Fibroblast of lung (primary cell): Measurements from ENCODE around the gene ZC3HAV1. TPM values are rescaled to one million over a fixed set of nuclear protein-coding genes. Genes with fewer than 3 reads are reported as not detected.
"Not testable (repeated sequence)": the region's sequence is repeated elsewhere in the genome, so short reads cannot be mapped to it uniquely, and the experiment has no call there.

ENCODE experiments used
- DNase-seq, 2 donors: peaks; one replicate each; pipeline versions ENCODE4 v3.0.0 to v3.0.0-alpha.2; 2010; ENCODE audit warnings: low read depth in 2 of 2
- H2AFZ ChIP-seq: 2 replicates; pipeline ENCODE4 v1.5.1; 2012; ENCODE audit warnings: low read length, control low read depth, inconsistent platforms
- H3K27ac ChIP-seq: 2 replicates; pipeline ENCODE4 v1.5.1; 2011; ENCODE audit warnings: low read length, control low read depth; ENCODE audit not compliant: insufficient read depth
- H3K27me3 ChIP-seq: 2 replicates; pipeline ENCODE4 v1.5.1; 2011; ENCODE audit warnings: mild to moderate bottlenecking, low read length; ENCODE audit not compliant: control insufficient read depth, insufficient read depth
- H3K36me3 ChIP-seq: 2 replicates; pipeline ENCODE4 v1.5.1; 2011; ENCODE audit warnings: low read length; ENCODE audit not compliant: control insufficient read depth, insufficient read depth
- H3K4me1 ChIP-seq: 2 replicates; pipeline ENCODE4 v1.5.1; 2011; ENCODE audit warnings: low read length; ENCODE audit not compliant: control insufficient read depth, insufficient read depth; ENCODE audit errors: extremely low read depth
- H3K4me2 ChIP-seq: 2 replicates; pipeline ENCODE4 v1.5.1; 2011; ENCODE audit warnings: low read length, control low read depth; ENCODE audit not compliant: insufficient read depth; ENCODE audit errors: extremely low read depth
- H3K4me3 ChIP-seq, 4 experiments: fragments of 200-600 bp in 1 of 4; sonication (generic) in 1 of 4; replicated peaks in 1 of 4; 2 replicates each; pipeline ENCODE4 v1.5.1; 2011 to 2016; ENCODE audit warnings: low read length in 4 of 4, low read depth in 3 of 4, mild to moderate bottlenecking in 3 of 4, control low read depth in 2 of 4, inconsistent platforms in 1 of 4, mixed read lengths in 1 of 4; ENCODE audit not compliant: insufficient read depth in 1 of 4; ENCODE audit errors: control extremely low read depth in 1 of 4
- H3K79me2 ChIP-seq: 2 replicates; pipeline ENCODE4 v1.5.1; 2012; ENCODE audit warnings: mild to moderate bottlenecking, low read length, inconsistent platforms; ENCODE audit not compliant: control insufficient read depth, insufficient read depth
- H3K9ac ChIP-seq: 2 replicates; pipeline ENCODE4 v1.5.1; 2011; ENCODE audit warnings: mild to moderate bottlenecking, low read length, control low read depth; ENCODE audit not compliant: insufficient read depth
- H3K9me3 ChIP-seq: 2 replicates; pipeline ENCODE4 v1.5.1; 2012; ENCODE audit warnings: low read depth, low read length; ENCODE audit not compliant: control insufficient read depth, insufficient read depth
- H4K20me1 ChIP-seq: 2 replicates; pipeline ENCODE4 v1.5.1; 2011; ENCODE audit warnings: low read length; ENCODE audit not compliant: control insufficient read depth, insufficient read depth; ENCODE audit errors: extremely low read depth
- EZH2 ChIP-seq: IDR thresholded peaks from 2 replicates; pipeline ENCODE4 v1.5.1; 2012; ENCODE audit warnings: low read length, control low read depth, mild to moderate bottlenecking; ENCODE audit errors: missing control alignments
- polyA plus RNA-seq, 2 donors: library from polyadenylated mRNA; depleted of rRNA in 1 of 2; stranded (reverse) in 1 of 2; unstranded in 1 of 2; fragments of >200 nt; gene quantifications; 2 replicates each; pipeline ENCODE4 v1.2.1, GENCODE V29; 2011 to 2012; ENCODE audit warnings: missing spikeins in 1 of 2
- total RNA-seq: library from RNA; depleted of rRNA; stranded (reverse); fragments of >200 nt; gene quantifications from 2 replicates; pipeline ENCODE4 v1.2.1, GENCODE V29; 2014
- TF ChIP-seq, protein P1 (sequence below), 2 donors: IDR thresholded peaks in 1 of 2; conservative IDR thresholded peaks in 1 of 2; 1 replicate in 1 of 2; 2 replicates in 1 of 2; pipeline ENCODE4 v1.5.1; 2011 to 2012; ENCODE audit warnings: low read length in 2 of 2, control low read depth in 1 of 2, inconsistent platforms in 1 of 2, low read depth in 1 of 2, mild to moderate bottlenecking in 1 of 2

Gene ZC3HAV1
- total and polyA plus RNA-seq, 2 donors (not counting 1 experiment from before 2014, with no cell fraction given) = 24.8 to 28.8 TPM

GRCh38 chr7:139026551-139026950 is 83.0 kb downstream of the ZC3HAV1 start:
- TF ChIP-seq, protein P1, sequence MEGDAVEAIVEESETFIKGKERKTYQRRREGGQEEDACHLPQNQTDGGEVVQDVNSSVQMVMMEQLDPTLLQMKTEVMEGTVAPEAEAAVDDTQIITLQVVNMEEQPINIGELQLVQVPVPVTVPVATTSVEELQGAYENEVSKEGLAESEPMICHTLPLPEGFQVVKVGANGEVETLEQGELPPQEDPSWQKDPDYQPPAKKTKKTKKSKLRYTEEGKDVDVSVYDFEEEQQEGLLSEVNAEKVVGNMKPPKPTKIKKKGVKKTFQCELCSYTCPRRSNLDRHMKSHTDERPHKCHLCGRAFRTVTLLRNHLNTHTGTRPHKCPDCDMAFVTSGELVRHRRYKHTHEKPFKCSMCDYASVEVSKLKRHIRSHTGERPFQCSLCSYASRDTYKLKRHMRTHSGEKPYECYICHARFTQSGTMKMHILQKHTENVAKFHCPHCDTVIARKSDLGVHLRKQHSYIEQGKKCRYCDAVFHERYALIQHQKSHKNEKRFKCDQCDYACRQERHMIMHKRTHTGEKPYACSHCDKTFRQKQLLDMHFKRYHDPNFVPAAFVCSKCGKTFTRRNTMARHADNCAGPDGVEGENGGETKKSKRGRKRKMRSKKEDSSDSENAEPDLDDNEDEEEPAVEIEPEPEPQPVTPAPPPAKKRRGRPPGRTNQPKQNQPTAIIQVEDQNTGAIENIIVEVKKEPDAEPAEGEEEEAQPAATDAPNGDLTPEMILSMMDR (conservative IDR thresholded peaks at IDR 0.05 in 1 of 2, IDR thresholded peaks at IDR 0.05 in 1 of 2; ENCODE audit: low read depth in 1 of 2, low read length in 2 of 2) = no peak
- no peak for TF ChIP-seq EZH2
- H3K4me3 ChIP-seq = no peak overlapping the region
- DNase-seq = no peak
- H3K36me3 ChIP-seq = peaks cover 11% of the 10 kb centered on the region
- H3K4me2 ChIP-seq = no peak overlapping the region
- H3K79me2 ChIP-seq = no peaks in the 10 kb centered on the region
- no peak overlapping the region for H2AFZ ChIP-seq
- H3K27ac ChIP-seq = no peak overlapping the region
- no peaks in the 10 kb centered on the region for H4K20me1 ChIP-seq
- H3K9ac ChIP-seq = no peak overlapping the region
- H3K27me3 ChIP-seq = no peaks in the 10 kb centered on the region
- peaks cover 2% of the 10 kb centered on the region for H3K4me1 ChIP-seq
- H3K9me3 ChIP-seq = no peaks in the 10 kb centered on the region

DNA sequence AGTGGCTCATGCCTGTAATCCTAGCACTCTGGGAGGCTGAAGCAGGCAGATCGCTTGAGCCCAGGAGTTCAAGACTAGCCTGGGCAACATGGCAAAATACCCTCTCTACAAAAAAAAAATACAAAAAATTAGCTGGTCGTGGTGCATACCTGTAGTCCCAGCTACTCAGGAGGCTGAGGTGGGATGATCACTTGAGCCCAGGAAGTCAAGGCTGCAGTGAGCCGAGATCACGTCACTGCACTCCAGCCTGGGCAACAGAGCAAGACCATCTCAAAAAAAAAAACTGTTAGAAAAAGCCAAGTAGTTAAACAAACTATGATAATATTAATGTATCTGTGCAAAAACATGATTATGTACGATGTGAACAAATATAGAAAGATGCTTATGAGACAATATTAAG is 83.7 kb downstream of the ZC3HAV1 start:
- not testable (repeated sequence) for H3K9me3 ChIP-seq, H2AFZ ChIP-seq, H3K4me2 ChIP-seq, H4K20me1 ChIP-seq, H3K4me3 ChIP-seq, H3K79me2 ChIP-seq, H3K9ac ChIP-seq, H3K27me3 ChIP-seq, H3K4me1 ChIP-seq, DNase-seq, H3K27ac ChIP-seq
- H3K36me3 ChIP-seq = peaks cover 11% of the 10 kb centered on the region

DNA sequence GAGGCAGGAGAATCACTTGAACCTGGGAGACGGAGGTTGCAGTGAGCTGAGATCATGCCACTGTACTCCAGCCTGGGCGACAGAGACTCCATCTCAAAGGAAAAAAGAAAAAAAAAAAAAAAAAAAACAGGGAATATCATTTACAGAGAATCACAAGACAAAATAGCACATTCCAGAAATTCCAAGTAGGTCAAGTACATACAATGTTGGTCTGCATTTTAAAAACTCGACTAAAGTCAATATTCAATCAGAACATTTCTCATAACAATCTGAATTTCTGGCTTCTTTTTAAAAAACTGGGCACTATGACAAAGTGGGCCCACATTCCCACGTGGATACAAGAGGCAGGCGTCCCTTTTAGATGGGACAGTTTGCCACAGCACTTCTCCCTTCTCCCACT is 86.4 kb downstream of the ZC3HAV1 start:
- Histone ChIP-seq H3K4me1 (peaks cover 2% of the 10 kb centered on the region), H2AFZ (no peak overlapping the region), H3K9ac (no peak overlapping the region), H3K4me3 (no peak overlapping the region), H3K79me2 (no peaks in the 10 kb centered on the region), H3K27ac (peak overlapping the region; percentile 8), H4K20me1 (no peaks in the 10 kb centered on the region), H3K9me3 (no peaks in the 10 kb centered on the region), H3K27me3 (no peaks in the 10 kb centered on the region), H3K36me3 (peaks cover 8% of the 10 kb centered on the region), H3K4me2 (no peak overlapping the region)
- TF ChIP-seq, protein P1 (conservative IDR thresholded peaks at IDR 0.05 in 1 of 2, IDR thresholded peaks at IDR 0.05 in 1 of 2; ENCODE audit: low read depth in 1 of 2, low read length in 2 of 2) = no peak
- TF ChIP-seq EZH2 = no peak
- peak in 1 of 2 donors; percentile 41 for DNase-seq
